ENCODE data around the gene NTRK3. TPM values are rescaled to one million over a fixed set of nuclear protein-coding genes. Genes with fewer than 3 reads are reported as not detected.

The NTRK3 gene
- total RNA-seq, 1 experiment from 2014 or later: not detected

GRCh38 chr15:88269356-88270062 lies 13.0 kb upstream of the NTRK3 start:
- ATAC-seq (no peak), DNase-seq (no peak)
- H3K4me2 ChIP-seq (ENCODE audit: low read length): no peak overlapping the region
- TF ChIP-seq EZH2phosphoT487 (IDR thresholded peaks at IDR 0.05; ENCODE audit: borderline replicate concordance, low read length) (no peak), EZH2 (IDR thresholded peaks at IDR 0.05; ENCODE audit: low read length, unreplicated experiment) (no peak), CTCF (conservative IDR thresholded peaks at IDR 0.05; ENCODE audit: low read depth, low read length) (no peak)
- no peaks in the 10 kb centered on the region for H3K9me2 ChIP-seq (replicated peaks; ENCODE audit: low read length)
- no peaks in the 10 kb centered on the region for H3K4me1 ChIP-seq (ENCODE audit: insufficient read depth, low read length)
- H3K9me3 ChIP-seq (ENCODE audit: low read length): no peaks in the 10 kb centered on the region
- H3K79me2 ChIP-seq (ENCODE audit: low read length): no peaks in the 10 kb centered on the region
- BruUV-seq (replicated peaks): no TSS peak
- no peak overlapping the region for H3K9ac ChIP-seq (ENCODE audit: low read length)
- H3K4me3 ChIP-seq (ENCODE audit: low read length): no peak overlapping the region
- no peak overlapping the region for H3K27ac ChIP-seq (ENCODE audit: low read length)
- H3F3A ChIP-seq (ENCODE audit: low read length, unreplicated experiment): no peaks in the 10 kb centered on the region
- ChIA-PET POLR2A (ENCODE audit: unreplicated experiment) (no interaction called here), CTCF (no interaction called here)
- intact Hi-C loops (cut with micrococcal nuclease): no loop called here
- no peak overlapping the region for H2AFZ ChIP-seq (ENCODE audit: low read length)
- H3K27me3 ChIP-seq (ENCODE audit: low read length): peaks cover 6% of the 10 kb centered on the region; the same call in 1 of the 2 replicates
- no peaks in the 10 kb centered on the region for H4K20me1 ChIP-seq (ENCODE audit: low read length)
- H3K36me3 ChIP-seq (ENCODE audit: low read depth, low read length): no peaks in the 10 kb centered on the region

- no peak overlapping the region for H3K9ac ChIP-seq (ENCODE audit: low read length)
- H3K9me2 ChIP-seq (replicated peaks; ENCODE audit: low read length): no peaks in the 10 kb centered on the region
- no peak overlapping the region for H3K27ac ChIP-seq (ENCODE audit: low read length)
- no peak for DNase-seq
- peaks cover 6% of the 10 kb centered on the region; the same call in 1 of the 2 replicates for H3K27me3 ChIP-seq (ENCODE audit: low read length)
- no peaks in the 10 kb centered on the region for H3K79me2 ChIP-seq (ENCODE audit: low read length)
- TF ChIP-seq EZH2phosphoT487 (IDR thresholded peaks at IDR 0.05; ENCODE audit: borderline replicate concordance, low read length) (no peak), EZH2 (IDR thresholded peaks at IDR 0.05; ENCODE audit: low read length, unreplicated experiment) (no peak), CTCF (conservative IDR thresholded peaks at IDR 0.05; ENCODE audit: low read depth, low read length) (no peak)
- no peak overlapping the region for H3K4me2 ChIP-seq (ENCODE audit: low read length)
- H4K20me1 ChIP-seq (ENCODE audit: low read length): no peaks in the 10 kb centered on the region
- no peak overlapping the region for H3K4me3 ChIP-seq (ENCODE audit: low read length)
- ATAC-seq: no peak
- H3K36me3 ChIP-seq (ENCODE audit: low read depth, low read length): no peaks in the 10 kb centered on the region
- H2AFZ ChIP-seq (ENCODE audit: low read length): no peak overlapping the region
- H3K9me3 ChIP-seq (ENCODE audit: low read length): no peaks in the 10 kb centered on the region
- CTCF ChIA-PET: no interaction called here
- intact Hi-C loops (cut with micrococcal nuclease): no loop called here
- POLR2A ChIA-PET (ENCODE audit: unreplicated experiment): no interaction called here
- BruUV-seq (replicated peaks): no TSS peak
- no peaks in the 10 kb centered on the region for H3K4me1 ChIP-seq (ENCODE audit: insufficient read depth, low read length)
- no peaks in the 10 kb centered on the region for H3F3A ChIP-seq (ENCODE audit: low read length, unreplicated experiment)
These were observed 11.2 kb upstream of the NTRK3 start for GRCh38 chr15:88267720-88268119.

GRCh38 chr15:88266170-88266569 lies 9.6 kb upstream of the NTRK3 start:
- H3K79me2 ChIP-seq (ENCODE audit: low read length): no peaks in the 10 kb centered on the region
- H3K27ac ChIP-seq (ENCODE audit: low read length): no peak overlapping the region
- H3K4me3 ChIP-seq (ENCODE audit: low read length): no peak overlapping the region
- no peak overlapping the region for H3K9ac ChIP-seq (ENCODE audit: low read length)
- H3K9me2 ChIP-seq (replicated peaks; ENCODE audit: low read length): no peaks in the 10 kb centered on the region
- H3K4me1 ChIP-seq (ENCODE audit: insufficient read depth, low read length): no peaks in the 10 kb centered on the region
- no peak overlapping the region for H3K4me2 ChIP-seq (ENCODE audit: low read length)
- no peak for TF ChIP-seq EZH2phosphoT487 (IDR thresholded peaks at IDR 0.05; ENCODE audit: borderline replicate concordance, low read length)
- no peak for TF ChIP-seq CTCF (conservative IDR thresholded peaks at IDR 0.05; ENCODE audit: low read depth, low read length)
- TF ChIP-seq EZH2 (IDR thresholded peaks at IDR 0.05; ENCODE audit: low read length, unreplicated experiment): no peak
- H3F3A ChIP-seq (ENCODE audit: low read length, unreplicated experiment): no peaks in the 10 kb centered on the region
- POLR2A ChIA-PET (ENCODE audit: unreplicated experiment): no interaction called here
- H3K36me3 ChIP-seq (ENCODE audit: low read depth, low read length): no peaks in the 10 kb centered on the region
- H3K9me3 ChIP-seq (ENCODE audit: low read length): no peaks in the 10 kb centered on the region
- no peak for DNase-seq
- no TSS peak for BruUV-seq (replicated peaks)
- no peaks in the 10 kb centered on the region for H4K20me1 ChIP-seq (ENCODE audit: low read length)
- intact Hi-C loops (cut with micrococcal nuclease): no loop called here
- no peak for ATAC-seq
- CTCF ChIA-PET: no interaction called here
- H2AFZ ChIP-seq (ENCODE audit: low read length): no peak overlapping the region
- H3K27me3 ChIP-seq (ENCODE audit: low read length): no peaks in the 10 kb centered on the region

All from PC-3 (cell line).